SK-N-MC (cell line): Measurements from ENCODE around the gene MISP3.

Experiments
- EZH2 ChIP-seq: fragments of 200-600 bp; sonication (generic); IDR thresholded peaks from one replicate; pipeline ENCODE4 v1.6.1; 2017; ENCODE audit warnings: antibody characterized with exemption
- FOXP2 ChIP-seq: optimal IDR thresholded peaks from 2 replicates; pipeline ENCODE3; 2011; ENCODE audit warnings: mild to moderate bottlenecking, moderate library complexity; ENCODE audit not compliant: insufficient read depth; ENCODE audit errors: extremely low read length, control extremely low read depth
- POLR2AphosphoS5 ChIP-seq: IDR thresholded peaks from 2 replicates; pipeline ENCODE4 v1.6.1; 2012; ENCODE audit warnings: mild to moderate bottlenecking, low read depth, low read length, borderline replicate concordance

DNA sequence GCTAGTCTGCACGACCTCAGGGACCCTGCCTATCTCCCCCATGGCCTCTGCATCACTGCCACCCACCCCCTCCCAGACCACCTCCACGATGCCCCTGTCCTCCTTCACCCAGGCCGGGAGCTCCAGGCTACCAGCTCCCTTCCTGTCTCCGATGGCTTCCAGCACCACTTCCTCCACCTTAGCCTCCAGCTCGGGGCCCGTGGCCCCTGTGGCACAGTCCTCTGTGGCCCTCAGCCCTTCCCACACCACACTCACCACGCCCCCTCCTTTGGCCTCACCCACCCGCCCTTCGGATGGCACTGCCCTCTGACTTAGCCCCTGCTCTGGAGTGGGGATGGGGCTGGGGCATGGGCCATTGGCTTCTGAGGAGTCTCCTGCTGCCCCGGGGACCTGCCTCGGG, 17.9 kb upstream of the MISP3 start:
- TF ChIP-seq POLR2AphosphoS5 (no peak), FOXP2 (no peak), EZH2 (no peak)
